NT2/D1 (cell line): Measurements from ENCODE around the gene BCKDK.

Experiments
- DNase-seq: peaks from one replicate; pipeline ENCODE4 v3.0.0-alpha.2; 2011; ENCODE audit warnings: low read depth, low spot score
- H3K27me3 ChIP-seq: 2 replicates; pipeline ENCODE4 v1.6.0; 2011; ENCODE audit warnings: mild to moderate bottlenecking; ENCODE audit not compliant: insufficient read length, insufficient read depth
- H3K36me3 ChIP-seq: 2 replicates; pipeline ENCODE4 v1.6.1; 2011; ENCODE audit warnings: mild to moderate bottlenecking, low read length, mixed read lengths; ENCODE audit not compliant: insufficient read depth, insufficient read length
- H3K4me1 ChIP-seq: 2 replicates; pipeline ENCODE4 v1.5.1; 2011; ENCODE audit not compliant: insufficient read depth, insufficient read length
- H3K4me3 ChIP-seq: 2 replicates; pipeline ENCODE4 v1.5.1; 2011; ENCODE audit warnings: low read depth; ENCODE audit not compliant: insufficient read length
- H3K9ac ChIP-seq: 2 replicates; pipeline ENCODE4 v1.6.0; 2011; ENCODE audit warnings: low read depth; ENCODE audit not compliant: insufficient read length
- H3K9me3 ChIP-seq: 2 replicates; pipeline ENCODE4 v1.5.1; 2011; ENCODE audit warnings: mild to moderate bottlenecking, low read length; ENCODE audit not compliant: insufficient read depth
- SUZ12 ChIP-seq: IDR thresholded peaks from 2 replicates; pipeline ENCODE4 v1.6.1; 2011; ENCODE audit not compliant: insufficient read length, insufficient read depth; ENCODE audit errors: extremely low read depth
- YY1 ChIP-seq: IDR thresholded peaks from 2 replicates; pipeline ENCODE4 v1.6.1; 2011; ENCODE audit not compliant: insufficient read length, insufficient read depth
- ZNF274 ChIP-seq: IDR thresholded peaks from 2 replicates; pipeline ENCODE4 v1.6.1; 2011; ENCODE audit warnings: mild to moderate bottlenecking, low read depth, low read length

Gene BCKDK

DNA sequence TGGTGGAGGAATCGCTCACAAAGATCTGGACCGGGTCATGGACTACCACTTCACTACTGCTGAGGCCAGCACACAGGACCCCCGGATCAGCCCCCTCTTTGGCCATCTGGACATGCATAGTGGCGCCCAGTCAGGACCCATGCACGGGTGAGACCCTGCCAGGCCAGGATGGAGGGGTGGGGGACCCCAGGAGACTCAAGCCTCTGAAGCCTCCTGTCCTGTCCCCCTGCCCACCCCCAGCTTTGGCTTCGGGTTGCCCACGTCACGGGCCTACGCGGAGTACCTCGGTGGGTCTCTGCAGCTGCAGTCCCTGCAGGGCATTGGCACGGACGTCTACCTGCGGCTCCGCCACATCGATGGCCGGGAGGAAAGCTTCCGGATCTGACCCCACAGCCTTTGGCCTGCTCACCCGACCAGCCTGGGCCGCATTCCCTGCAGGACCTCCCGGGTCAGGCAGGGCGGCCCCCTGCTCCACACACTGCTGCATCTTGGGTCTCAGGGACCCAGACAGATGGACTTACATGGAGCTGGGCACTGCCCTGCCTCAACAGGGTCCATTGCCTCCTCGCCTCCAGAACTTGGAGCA lies 3.8 kb downstream of the BCKDK start:
- TF ChIP-seq ZNF274 (no peak), SUZ12 (no peak), YY1 (no peak)
- Histone ChIP-seq H3K4me3 (no peak overlapping the region), H3K36me3 (peaks cover 43% of the 10 kb centered on the region), H3K9me3 (no peaks in the 10 kb centered on the region), H3K9ac (no peak overlapping the region), H3K4me1 (peaks cover 3% of the 10 kb centered on the region), H3K27me3 (no peaks in the 10 kb centered on the region)
- no peak for DNase-seq

DNA sequence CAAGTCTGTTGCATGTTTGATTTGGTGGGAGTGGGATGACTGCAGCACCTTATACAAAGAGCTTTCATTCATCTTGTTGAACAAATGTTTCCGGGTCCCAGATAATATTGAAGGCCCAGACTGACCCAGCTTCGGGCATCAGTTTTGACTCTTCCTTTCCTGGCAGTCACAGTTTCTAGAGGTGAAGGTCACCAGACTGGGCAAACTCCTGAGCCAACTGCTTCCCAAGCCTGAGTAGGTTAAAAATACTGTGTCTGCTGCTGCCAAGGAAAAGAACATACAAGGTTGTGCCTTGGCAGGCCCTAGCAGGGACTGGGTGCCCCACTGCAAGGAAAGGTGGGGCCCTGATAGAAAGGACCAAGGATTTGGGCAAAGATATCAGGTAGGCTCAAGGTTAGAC lies 4.5 kb downstream of the BCKDK start:
- Histone ChIP-seq H3K9me3 (no peaks in the 10 kb centered on the region), H3K4me3 (no peak overlapping the region), H3K4me1 (peaks cover 3% of the 10 kb centered on the region), H3K9ac (no peak overlapping the region), H3K27me3 (no peaks in the 10 kb centered on the region), H3K36me3 (peaks cover 43% of the 10 kb centered on the region)
- DNase-seq, result no peak
- TF ChIP-seq ZNF274 (no peak), SUZ12 (no peak), YY1 (no peak)

DNA sequence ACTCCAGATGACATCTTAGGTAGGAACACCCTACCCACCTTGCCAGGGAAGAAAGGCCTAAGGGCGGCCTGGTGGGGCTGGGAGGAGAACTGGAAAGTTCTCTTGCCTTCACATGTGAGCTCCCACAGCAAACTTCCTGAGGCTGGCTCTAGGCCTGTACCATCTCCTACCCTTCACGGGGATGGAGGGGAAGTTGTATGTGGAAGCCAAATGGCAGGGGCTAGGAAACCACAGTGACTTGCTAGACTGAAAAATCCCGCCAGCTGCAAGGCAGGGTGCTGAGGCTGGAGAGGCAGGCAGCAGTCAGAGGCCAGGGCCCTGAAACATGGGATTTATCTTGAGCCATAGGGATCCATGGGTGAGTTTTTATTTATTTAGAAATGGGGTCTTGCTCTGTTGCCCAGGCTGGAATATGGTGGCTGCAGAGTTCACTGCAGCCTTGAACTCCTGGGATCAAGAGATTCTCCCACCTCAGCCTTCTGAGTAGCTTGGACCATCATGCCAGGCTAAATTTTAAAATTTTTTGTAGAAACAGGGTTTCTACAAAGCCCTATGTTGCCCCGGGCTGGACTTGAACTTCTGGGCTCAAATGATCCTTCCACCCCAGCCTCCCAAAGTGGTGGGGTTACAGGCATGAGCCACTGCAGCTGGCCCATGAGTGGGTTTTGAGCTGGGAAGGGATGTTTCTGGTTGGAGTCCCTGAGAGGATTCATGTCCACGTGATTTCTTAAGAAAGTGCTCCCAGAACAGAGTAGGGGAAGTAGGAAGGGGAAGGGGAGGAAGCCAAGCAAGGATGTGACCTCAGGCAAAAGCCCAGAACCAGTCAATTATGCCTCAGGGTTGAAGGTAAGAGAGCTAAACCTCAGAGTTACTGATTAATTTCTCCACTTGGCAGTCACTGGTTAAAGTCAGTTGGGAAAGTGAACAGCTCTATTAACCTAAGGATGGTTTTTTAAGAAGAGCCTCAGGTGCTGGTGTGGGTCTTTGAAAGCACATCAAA lies 5.2 kb downstream of the BCKDK start:
- Histone ChIP-seq H3K36me3 (peaks cover 44% of the 10 kb centered on the region), H3K9me3 (no peaks in the 10 kb centered on the region), H3K9ac (no peak overlapping the region), H3K4me1 (peaks cover 3% of the 10 kb centered on the region), H3K27me3 (no peaks in the 10 kb centered on the region), H3K4me3 (no peak overlapping the region)
- no peak for DNase-seq
- TF ChIP-seq YY1 (no peak), SUZ12 (no peak), ZNF274 (no peak)

DNA sequence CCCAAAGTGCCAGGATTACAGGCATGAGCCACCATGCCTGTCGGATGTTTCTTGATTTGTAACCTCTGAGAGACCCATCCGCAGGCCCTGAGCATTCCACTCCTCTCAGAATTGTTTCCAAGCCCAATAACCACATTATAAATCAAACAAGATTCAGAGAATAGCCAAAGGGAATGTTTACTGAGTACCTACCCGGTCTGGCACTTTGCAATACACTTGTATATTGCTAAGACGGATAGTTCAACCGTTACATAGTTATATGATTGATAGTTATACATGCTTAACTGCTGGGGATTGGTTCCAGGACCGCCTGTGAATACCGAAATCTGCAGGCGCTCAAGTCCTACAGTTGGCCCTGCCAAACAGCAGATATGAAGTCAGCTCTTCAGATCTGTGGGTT lies 6.3 kb downstream of the BCKDK start:
- Histone ChIP-seq H3K4me3 (no peak overlapping the region), H3K4me1 (peaks cover 5% of the 10 kb centered on the region), H3K27me3 (no peaks in the 10 kb centered on the region), H3K9me3 (no peaks in the 10 kb centered on the region), H3K36me3 (peaks cover 50% of the 10 kb centered on the region), H3K9ac (no peak overlapping the region)
- TF ChIP-seq YY1 (no peak), ZNF274 (no peak), SUZ12 (no peak)
- no peak for DNase-seq

DNA sequence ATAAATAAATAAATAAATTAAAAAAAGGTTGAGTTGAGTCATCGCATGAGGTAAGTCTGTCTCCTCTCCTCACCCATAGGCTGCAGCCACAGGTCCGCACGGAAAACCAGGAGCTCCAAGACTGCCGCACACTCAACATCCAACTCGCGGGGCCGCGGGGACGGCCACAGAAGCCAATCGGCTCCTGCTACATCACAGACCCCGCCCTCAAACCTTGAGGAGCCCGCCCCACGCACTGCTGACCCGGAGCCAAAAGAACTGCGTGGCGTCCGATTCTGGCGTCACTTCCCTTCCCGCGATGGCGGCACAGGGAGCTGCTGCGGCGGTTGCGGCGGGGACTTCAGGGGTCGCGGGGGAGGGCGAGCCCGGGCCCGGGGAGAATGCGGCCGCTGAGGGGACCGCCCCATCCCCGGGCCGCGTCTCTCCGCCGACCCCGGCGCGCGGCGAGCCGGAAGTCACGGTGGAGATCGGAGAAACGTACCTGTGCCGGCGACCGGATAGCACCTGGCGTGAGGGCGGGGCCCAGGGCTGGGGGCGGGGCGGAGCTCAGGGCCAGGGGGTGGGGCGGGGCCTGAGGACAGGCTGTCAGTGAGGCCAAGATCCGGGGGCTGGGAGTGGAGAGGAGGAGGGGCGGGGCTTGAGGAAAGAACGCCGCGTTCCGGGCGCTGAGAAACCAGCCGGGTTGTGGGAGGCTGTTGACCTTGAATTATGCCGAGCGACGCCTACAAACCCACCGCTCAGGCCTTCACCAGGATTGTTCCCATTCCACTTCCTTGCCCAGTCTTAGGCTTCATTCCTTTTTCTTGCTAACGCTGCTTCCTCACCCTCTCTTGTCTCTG lies 9.4 kb downstream of the BCKDK start, which contains the start of gene KAT8:
Gene KAT8 (plus strand): TSS at position 281 of the 839 bp plus-strand sequence. CDS start 18 bp downstream, at position 299.
- H3K36me3 ChIP-seq, result peaks cover 50% of the 10 kb centered on the region
- TF ChIP-seq SUZ12 (no peak), YY1 (peak; percentile 76), ZNF274 (no peak)

DNA sequence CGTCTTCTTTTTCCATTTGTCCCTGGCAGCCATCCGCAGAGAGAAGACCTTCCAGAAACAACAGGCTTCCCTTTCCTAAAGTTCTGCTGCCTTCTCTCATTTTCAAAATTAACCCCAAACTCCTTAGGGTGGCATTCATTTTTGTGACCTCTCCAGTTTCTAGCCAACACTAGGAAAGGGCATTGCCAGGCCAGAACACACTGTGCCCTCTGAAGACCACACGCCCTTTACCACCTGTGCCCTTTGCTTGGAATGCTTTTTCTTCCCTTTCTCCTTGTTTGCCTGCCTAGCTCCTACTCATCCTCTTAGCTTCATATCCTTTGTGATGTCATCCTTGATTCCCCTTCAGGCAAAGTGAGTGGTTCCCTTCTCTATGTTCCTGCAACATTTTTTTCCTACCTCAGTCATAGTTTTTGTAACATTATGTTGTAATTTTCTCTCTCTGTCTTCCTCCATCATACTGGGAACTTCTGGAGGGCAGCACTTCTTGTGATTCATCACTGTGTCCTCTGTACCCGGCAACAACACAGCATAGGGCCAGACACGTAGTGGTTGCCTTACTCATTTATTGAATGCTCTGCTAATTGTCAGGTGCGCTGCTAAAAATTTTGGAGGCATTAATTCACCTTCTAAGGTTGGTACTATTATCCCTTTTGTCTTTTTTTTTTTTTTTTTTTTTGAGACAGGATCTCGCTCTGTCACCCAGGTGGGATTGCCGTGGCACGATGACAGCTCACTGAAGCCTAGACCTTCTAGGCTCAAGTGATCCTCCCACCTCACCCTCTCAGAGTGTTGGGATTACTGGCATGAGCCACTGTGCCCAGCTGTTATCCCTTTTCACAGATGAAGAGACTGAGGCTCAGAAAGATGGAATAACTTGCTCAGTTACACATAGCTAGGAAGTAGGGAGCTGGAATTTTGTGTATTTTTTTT lies 10.3 kb downstream of the BCKDK start:
- H3K4me1 ChIP-seq, result peaks cover 8% of the 10 kb centered on the region
- no peaks in the 10 kb centered on the region for H3K9me3 ChIP-seq
- no peak for DNase-seq
- no peaks in the 10 kb centered on the region for H3K27me3 ChIP-seq
- TF ChIP-seq SUZ12, result no peak
- TF ChIP-seq ZNF274, result no peak
- TF ChIP-seq YY1, result no peak
- H3K4me3 ChIP-seq, result peak overlapping the region; percentile 81
- peaks cover 44% of the 10 kb centered on the region for H3K36me3 ChIP-seq
- peak overlapping the region; percentile 89 for H3K9ac ChIP-seq

More for the DNA sequence above, 9.4 kb downstream of the BCKDK start, which contains the start of gene KAT8:
- Histone ChIP-seq H3K4me3 (peak within 1 kb of the TSS; percentile 81), H3K27me3 (no peaks in the 10 kb centered on the region), H3K4me1 (peaks cover 8% of the 10 kb centered on the region), H3K9ac (peak within 1 kb of the TSS; percentile 90), H3K9me3 (no peaks in the 10 kb centered on the region)
- peak; percentile 94 for DNase-seq
